Neural progenitor cell (in vitro differentiated cells): ENCODE results near the gene CCNA2. TPM values are rescaled to one million over a fixed set of nuclear protein-coding genes. Genes with fewer than 3 reads are reported as not detected.

Experiments used
- DNase-seq: peaks from one replicate; pipeline ENCODE4 v3.0.0-alpha.2; 2016; ENCODE audit warnings: low spot score
- H2AFZ ChIP-seq: fragments of 200-600 bp; sonication (generic); replicated peaks from 2 replicates; pipeline ENCODE4 v1.6.1; 2016; ENCODE audit warnings: antibody characterized with exemption
- H3F3A ChIP-seq: fragments of 200-600 bp; sonication (generic); 2 replicates; pipeline ENCODE4 v1.6.1; 2016; ENCODE audit warnings: antibody characterized with exemption, low read depth
- H3K27ac ChIP-seq: fragments of 200-600 bp; sonication (generic); 2 replicates; pipeline ENCODE4 v1.5.1; 2016; ENCODE audit warnings: mild to moderate bottlenecking
- H3K27me3 ChIP-seq: fragments of 200-600 bp; sonication (generic); 2 replicates; pipeline ENCODE4 v1.6.1; 2016; ENCODE audit warnings: mild to moderate bottlenecking, moderate library complexity
- H3K36me3 ChIP-seq: fragments of 200-600 bp; sonication (generic); 2 replicates; pipeline ENCODE4 v1.5.1; 2016
- H3K4me1 ChIP-seq: fragments of 200-600 bp; sonication (generic); 2 replicates; pipeline ENCODE4 v1.6.1; 2016; ENCODE audit warnings: mixed run types
- H3K4me2 ChIP-seq: fragments of 200-600 bp; sonication (generic); 2 replicates; pipeline ENCODE4 v1.6.1; 2016
- H3K4me3 ChIP-seq: fragments of 200-600 bp; sonication (generic); 2 replicates; pipeline ENCODE4 v1.5.1; 2016
- H3K79me2 ChIP-seq: fragments of 200-600 bp; sonication (generic); 2 replicates; pipeline ENCODE4 v1.6.1; 2016; ENCODE audit warnings: low read depth
- H3K9ac ChIP-seq: fragments of 200-600 bp; sonication (generic); 2 replicates; pipeline ENCODE4 v1.6.1; 2016
- H3K9me3 ChIP-seq: fragments of 200-600 bp; sonication (generic); 2 replicates; pipeline ENCODE4 v1.5.1; 2016; ENCODE audit warnings: low read depth
- H4K20me1 ChIP-seq: fragments of 200-600 bp; sonication (generic); 2 replicates; pipeline ENCODE4 v1.6.1; 2016; ENCODE audit warnings: low read depth
- H3K27ac Mint-ChIP-seq: 3 replicates; pipeline ENCODE4 v1.8.0; 2021; ENCODE audit warnings: mixed read lengths
- H3K27me3 Mint-ChIP-seq: 2 replicates; pipeline ENCODE4 v1.8.0; 2022; ENCODE audit warnings: low read depth, mild to moderate bottlenecking, inconsistent platforms, moderate library complexity, mixed read lengths; ENCODE audit not compliant: insufficient read depth
- H3K36me3 Mint-ChIP-seq: 3 replicates; pipeline ENCODE4 v1.8.0; 2021; ENCODE audit warnings: mixed read lengths
- H3K4me1 Mint-ChIP-seq: 3 replicates; pipeline ENCODE4 v1.8.0; 2021; ENCODE audit warnings: mixed read lengths
- H3K4me3 Mint-ChIP-seq: 3 replicates; pipeline ENCODE4 v1.8.0; 2021; ENCODE audit warnings: mild to moderate bottlenecking, moderate library complexity, mixed read lengths
- H3K9me3 Mint-ChIP-seq: 3 replicates; pipeline ENCODE4 v1.8.0; 2020; ENCODE audit warnings: mixed read lengths
- CTCF ChIP-seq: fragments of 200-600 bp; sonication (generic); IDR thresholded peaks from 2 replicates; pipeline ENCODE4 v1.5.1; 2017; ENCODE audit warnings: antibody characterized with exemption, mild to moderate bottlenecking
- EZH2 ChIP-seq: fragments of 200-600 bp; sonication (generic); IDR thresholded peaks from 2 replicates; pipeline ENCODE4 v1.6.1; 2017; ENCODE audit warnings: antibody characterized with exemption, mild to moderate bottlenecking, moderate library complexity
- EZH2phosphoT487 ChIP-seq: fragments of 200-600 bp; sonication (generic); IDR thresholded peaks from 2 replicates; pipeline ENCODE4 v1.6.1; 2017; ENCODE audit warnings: antibody characterized with exemption
- total RNA-seq: library from RNA; depleted of rRNA; stranded (reverse); fragments of >200 nt; gene quantifications from 2 replicates; pipeline ENCODE4 v1.2.3, GENCODE V29; 2015; ENCODE audit warnings: low replicate concordance

CCNA2 gene
- total RNA-seq, 1 donor from 2014 or later, result 254 TPM

- Histone ChIP-seq H2AFZ (no peak overlapping the region), H3K27ac (no peak overlapping the region), H3K4me1 (peaks cover 22% of the 10 kb centered on the region), H3K27me3 (no peaks in the 10 kb centered on the region), H3K9ac (no peak overlapping the region), H3K36me3 (peaks cover 56% of the 10 kb centered on the region), H3K4me2 (no peak overlapping the region), H3K79me2 (peaks cover 62% of the 10 kb centered on the region), H3F3A (peaks cover 63% of the 10 kb centered on the region), H3K9me3 (no peaks in the 10 kb centered on the region), H3K4me3 (no peak overlapping the region), H4K20me1 (peaks cover 18% of the 10 kb centered on the region)
- H3K4me3 Mint-ChIP-seq, result no peak overlapping the region
- H3K27me3 Mint-ChIP-seq, result peaks cover 3% of the 10 kb centered on the region
- TF ChIP-seq EZH2phosphoT487 (no peak), CTCF (no peak), EZH2 (no peak)
- H3K27ac Mint-ChIP-seq, result no peak overlapping the region
- H3K36me3 Mint-ChIP-seq, result peaks cover 30% of the 10 kb centered on the region
- no peaks in the 10 kb centered on the region for H3K9me3 Mint-ChIP-seq
- DNase-seq, result no peak
- peaks cover 19% of the 10 kb centered on the region for H3K4me1 Mint-ChIP-seq
Measured at GRCh38 chr4:121818215-121818614, 5.5 kb downstream of the CCNA2 start.

- H3K4me3 Mint-ChIP-seq, result no peak overlapping the region
- Histone ChIP-seq H3K9ac (no peak overlapping the region), H3K4me2 (no peak overlapping the region), H3K79me2 (peaks cover 56% of the 10 kb centered on the region), H3K9me3 (no peaks in the 10 kb centered on the region), H3K36me3 (peaks cover 58% of the 10 kb centered on the region), H3K4me3 (no peak overlapping the region), H4K20me1 (peaks cover 18% of the 10 kb centered on the region), H3K4me1 (peaks cover 22% of the 10 kb centered on the region), H3K27ac (no peak overlapping the region), H3F3A (peaks cover 67% of the 10 kb centered on the region), H3K27me3 (no peaks in the 10 kb centered on the region), H2AFZ (no peak overlapping the region)
- peaks cover 19% of the 10 kb centered on the region for H3K4me1 Mint-ChIP-seq
- no peaks in the 10 kb centered on the region for H3K9me3 Mint-ChIP-seq
- H3K27ac Mint-ChIP-seq, result no peak overlapping the region
- H3K27me3 Mint-ChIP-seq, result peaks cover 3% of the 10 kb centered on the region
- no peak for DNase-seq
- peaks cover 31% of the 10 kb centered on the region for H3K36me3 Mint-ChIP-seq
- TF ChIP-seq CTCF, result no peak
- TF ChIP-seq EZH2phosphoT487, result no peak
Measured at GRCh38 chr4:121817701-121818100, 6.0 kb downstream of the CCNA2 start.

GRCh38 chr4:121817006-121817405, 6.7 kb downstream of the CCNA2 start:
- H3K9me3 Mint-ChIP-seq, result no peaks in the 10 kb centered on the region
- H3F3A ChIP-seq, result peaks cover 73% of the 10 kb centered on the region
- H3K27ac ChIP-seq, result no peak overlapping the region
- H3K36me3 ChIP-seq, result peaks cover 58% of the 10 kb centered on the region
- H3K4me3 Mint-ChIP-seq, result no peak overlapping the region
- no peak overlapping the region for H3K27ac Mint-ChIP-seq
- no peak overlapping the region for H3K4me2 ChIP-seq
- H3K9me3 ChIP-seq, result no peaks in the 10 kb centered on the region
- peaks cover 49% of the 10 kb centered on the region for H3K79me2 ChIP-seq
- no peak for DNase-seq
- no peak overlapping the region for H2AFZ ChIP-seq
- no peak overlapping the region for H3K9ac ChIP-seq
- no peak for TF ChIP-seq EZH2phosphoT487
- TF ChIP-seq EZH2, result no peak
- no peak for TF ChIP-seq CTCF
- peaks cover 16% of the 10 kb centered on the region for H3K4me1 ChIP-seq
- peaks cover 13% of the 10 kb centered on the region for H3K4me1 Mint-ChIP-seq
- H3K4me3 ChIP-seq, result no peak overlapping the region
- H3K27me3 ChIP-seq, result no peaks in the 10 kb centered on the region
- H3K36me3 Mint-ChIP-seq, result peaks cover 31% of the 10 kb centered on the region
- peaks cover 11% of the 10 kb centered on the region for H4K20me1 ChIP-seq
- peaks cover 3% of the 10 kb centered on the region for H3K27me3 Mint-ChIP-seq
